Thyroid gland (tissue), 4 donors: Measurements from ENCODE around the gene ALDH3B2. TPM values are rescaled to one million over a fixed set of nuclear protein-coding genes. Genes with fewer than 3 reads are reported as not detected.

Source experiments
- DNase-seq, 2 donors: peaks; one replicate each; pipeline ENCODE4 v3.0.0-alpha.2; 2019
- H3K27ac ChIP-seq, 3 donors: fragments of 200-600 bp; sonication (generic); 1 replicate in 2 of 3; 2 replicates in 1 of 3; pipeline ENCODE4 v1.5.1; 2016 to 2019; ENCODE audit warnings: mild to moderate bottlenecking in 1 of 3, moderate library complexity in 1 of 3
- H3K27me3 ChIP-seq: fragments of 200-600 bp; sonication (generic); one replicate; pipeline ENCODE4 v1.5.1; 2019
- H3K36me3 ChIP-seq, 2 donors: fragments of 200-600 bp; sonication (generic); one replicate each; pipeline ENCODE4 v1.5.1; 2016 to 2019
- H3K4me1 ChIP-seq, 2 donors: fragments of 200-600 bp; sonication (generic); one replicate each; pipeline ENCODE4 v1.5.1; 2017 to 2019
- H3K4me3 ChIP-seq, 3 donors: fragments of 200-600 bp; sonication (generic); replicated peaks in 1 of 3; 1 replicate in 2 of 3; 2 replicates in 1 of 3; pipeline ENCODE4 v1.5.1; 2016; ENCODE audit warnings: mild to moderate bottlenecking in 1 of 3
- H3K9me3 ChIP-seq: fragments of 200-600 bp; sonication (generic); one replicate; pipeline ENCODE4 v1.5.1; 2017
- CTCF ChIP-seq, 6 experiments: fragments of 200-600 bp in 3 of 6; fragments of 450-650 bp in 3 of 6; sonication (generic) in 3 of 6; IDR thresholded peaks; one replicate each; pipeline ENCODE4 v1.5.1; 2016 to 2019; ENCODE audit warnings: antibody characterized with exemption in 6 of 6, mild to moderate bottlenecking in 2 of 6, inconsistent platforms in 1 of 6, moderate library complexity in 1 of 6
- POLR2A ChIP-seq, 2 donors: fragments of 450-650 bp; IDR thresholded peaks; one replicate each; pipeline ENCODE4 v1.6.1; 2017; ENCODE audit warnings: antibody characterized with exemption in 2 of 2, mild to moderate bottlenecking in 2 of 2, moderate library complexity in 1 of 2
- WGBS, 2 donors: methylation state at CpG; one replicate each; pipeline ENCODE4 v1.1.5; 2017; 5-methylcytosine and 5-hydroxymethylcytosine counted together
- intact Hi-C: fragments of 100-400 bp; cut with DNase I; formaldehyde crosslinking; loops from one replicate; pipeline ENCODE4 v1.15.1; 2023
- total RNA-seq, 4 donors: library from RNA; depleted of rRNA; stranded (reverse); fragments of >200 nt; gene quantifications; one replicate each; pipeline ENCODE4 v1.2.3, GENCODE V29; 2016

ALDH3B2 gene
- total RNA-seq, 4 donors from 2014 or later = 1.3 TPM; not detected in 3

- intact Hi-C loops = no loop called here
- Histone ChIP-seq H3K9me3 (no peaks in the 10 kb centered on the region), H3K27me3 (no peaks in the 10 kb centered on the region), H3K4me3 (no peak overlapping the region), H3K36me3 (no peaks in the 10 kb centered on the region), H3K4me1 (no peaks in the 10 kb centered on the region), H3K27ac (no peak overlapping the region)
- no peak for DNase-seq
- 74 to 86% methylated on average over 3 of the region's 3 CpGs for WGBS, 2 donors
- TF ChIP-seq CTCF (IDR thresholded peaks at IDR 0.05) (no peak), POLR2A (IDR thresholded peaks at IDR 0.05) (no peak)
These were observed 6.5 kb upstream of the ALDH3B2 start for GRCh38 chr11:67680696-67681470.

GRCh38 chr11:67675058-67675747 lies 780 bp upstream of the ALDH3B2 start:
- Histone ChIP-seq H3K9me3 (no peaks in the 10 kb centered on the region), H3K4me3 (no peak overlapping the region), H3K36me3 (no peaks in the 10 kb centered on the region), H3K27ac (no peak overlapping the region), H3K27me3 (no peaks in the 10 kb centered on the region), H3K4me1 (no peaks in the 10 kb centered on the region)
- WGBS, 2 donors = 83 to 87% methylated on average over 11 to 12 of the region's 12 CpGs
- TF ChIP-seq POLR2A (IDR thresholded peaks at IDR 0.05) (no peak), CTCF (IDR thresholded peaks at IDR 0.05) (no peak)
- intact Hi-C loops = no loop called here
- no peak for DNase-seq

GRCh38 chr11:67673902-67674301 lies 521 bp downstream of the ALDH3B2 start:
- H3K27ac ChIP-seq = no peak overlapping the region
- no peaks in the 10 kb centered on the region for H3K27me3 ChIP-seq
- TF ChIP-seq CTCF (IDR thresholded peaks at IDR 0.05) (no peak), POLR2A (IDR thresholded peaks at IDR 0.05) (no peak)
- 60 to 72% methylated on average over 7 to 8 of the region's 8 CpGs for WGBS, 2 donors
- no peaks in the 10 kb centered on the region for H3K36me3 ChIP-seq
- no peak overlapping the region for H3K4me3 ChIP-seq
- intact Hi-C loops = no loop called here
- no peak for DNase-seq
- no peaks in the 10 kb centered on the region for H3K9me3 ChIP-seq
- no peaks in the 10 kb centered on the region for H3K4me1 ChIP-seq

- Histone ChIP-seq H3K27me3 (no peaks in the 10 kb centered on the region), H3K4me3 (no peak overlapping the region), H3K36me3 (no peaks in the 10 kb centered on the region), H3K9me3 (no peaks in the 10 kb centered on the region), H3K4me1 (no peaks in the 10 kb centered on the region), H3K27ac (no peak overlapping the region)
- TF ChIP-seq CTCF (IDR thresholded peaks at IDR 0.05) = no peak
- no peak for TF ChIP-seq POLR2A (IDR thresholded peaks at IDR 0.05)
- whole genome bisulfite sequencing, 2 donors = 86 to 91% methylated on average over 5 to 7 of the region's 7 CpGs
- DNase-seq = no peak
- intact Hi-C loops = no loop called here
These were observed 1.1 kb downstream of the ALDH3B2 start for GRCh38 chr11:67673358-67673757.

GRCh38 chr11:67671211-67671520 lies 3.3 kb downstream of the ALDH3B2 start:
- Histone ChIP-seq H3K27ac (no peak overlapping the region), H3K36me3 (no peaks in the 10 kb centered on the region), H3K27me3 (no peaks in the 10 kb centered on the region), H3K9me3 (no peaks in the 10 kb centered on the region), H3K4me3 (no peak overlapping the region), H3K4me1 (peaks cover 0 to 6% of the 10 kb centered on the region in 2 donors)
- no peak for DNase-seq
- 68 to 70% methylated on average over 8 of the region's 8 CpGs for WGBS, 2 donors
- TF ChIP-seq CTCF (IDR thresholded peaks at IDR 0.05) (no peak), POLR2A (IDR thresholded peaks at IDR 0.05) (no peak)
- intact Hi-C loops = no loop called here
